GM06990 (cell line): ENCODE data around the gene CTAG1A.
"Not testable (repeated sequence)": the region's sequence is repeated elsewhere in the genome, so short reads cannot be mapped to it uniquely, and the experiment has no call there.

Source experiments
- DNase-seq: peaks from one replicate; pipeline ENCODE4 v3.0.0-alpha.2; 2011; ENCODE audit not compliant: insufficient read length; ENCODE audit errors: extremely low read depth
- H3K27me3 ChIP-seq: replicated peaks from 2 replicates; pipeline ENCODE4 v1.6.0; 2011; ENCODE audit warnings: low read length; ENCODE audit not compliant: control insufficient read depth, insufficient read depth
- H3K36me3 ChIP-seq: 2 replicates; pipeline ENCODE4 v1.5.1; 2011; ENCODE audit warnings: low read length; ENCODE audit not compliant: control insufficient read depth, insufficient read depth
- H3K4me3 ChIP-seq: replicated peaks from 2 replicates; pipeline ENCODE4 v1.5.1; 2011; ENCODE audit warnings: low read depth, mild to moderate bottlenecking, control low read depth, low read length

Gene CTAG1A

DNA sequence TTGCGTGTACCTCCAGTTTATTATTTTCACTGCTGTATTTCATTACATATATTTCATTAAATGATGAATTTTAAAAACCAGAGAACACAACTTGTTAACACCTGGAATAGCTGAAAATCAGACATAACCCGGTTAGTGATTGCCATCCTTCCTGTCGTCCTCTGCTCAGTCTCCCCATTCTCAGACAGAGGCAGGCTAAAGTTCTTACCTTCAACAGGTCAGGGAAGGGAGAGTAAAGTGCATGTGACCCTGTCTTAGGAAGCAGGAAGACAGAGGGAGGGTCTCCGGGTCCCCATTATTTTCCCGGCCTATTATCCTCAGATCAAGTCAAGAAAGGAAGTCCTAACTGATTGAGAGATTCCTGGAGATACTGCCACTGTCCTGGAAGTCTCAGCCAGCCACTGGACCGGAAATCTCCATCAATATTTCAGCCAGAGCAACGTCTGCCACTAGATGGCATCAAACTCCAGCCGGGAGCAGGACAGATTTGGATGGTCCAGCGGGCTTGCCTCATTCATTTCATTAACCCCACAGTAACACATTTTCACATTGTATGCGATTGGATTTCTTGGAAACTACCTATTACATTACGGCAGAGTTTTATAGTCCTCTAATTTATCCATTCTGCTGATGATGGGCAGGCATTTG is 36.0 kb downstream of the CTAG1A start:
- not testable (repeated sequence) for H3K27me3 ChIP-seq, H3K4me3 ChIP-seq, DNase-seq, H3K36me3 ChIP-seq

GRCh38 chrX:154628960-154629359 is 44.0 kb downstream of the CTAG1A start:
- H3K36me3 ChIP-seq, H3K27me3 ChIP-seq: not testable (repeated sequence)

GRCh38 chrX:154630949-154631348 is 46.0 kb downstream of the CTAG1A start:
- not testable (repeated sequence) for H3K4me3 ChIP-seq, H3K27me3 ChIP-seq, DNase-seq, H3K36me3 ChIP-seq

More at GRCh38 chrX:154628960-154629359, 44.0 kb downstream of the CTAG1A start:
- not testable (repeated sequence) for DNase-seq, H3K4me3 ChIP-seq

DNA sequence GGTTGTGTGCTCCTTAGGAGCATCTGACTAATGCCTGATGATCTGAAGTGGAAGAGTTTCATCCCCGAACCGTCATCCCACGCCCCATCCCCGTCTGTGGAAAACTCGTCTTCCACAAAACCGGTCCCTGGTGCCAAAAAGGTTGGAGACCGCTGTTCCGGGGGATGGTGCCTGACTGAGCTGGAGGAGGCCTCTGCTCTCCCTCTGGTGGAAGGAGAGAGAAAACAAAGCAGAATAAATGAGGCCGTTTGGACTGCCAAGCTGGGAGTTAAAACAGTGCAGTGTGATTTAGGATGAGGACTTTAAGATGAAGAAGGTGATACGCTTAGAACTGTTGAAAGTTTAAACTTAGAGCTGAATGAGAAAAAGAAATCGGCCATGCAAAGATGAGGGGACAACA is 48.7 kb downstream of the CTAG1A start:
- DNase-seq: not testable (repeated sequence)

More for the DNA sequence above, 48.7 kb downstream of the CTAG1A start:
- H3K27me3 ChIP-seq, H3K36me3 ChIP-seq, H3K4me3 ChIP-seq: not testable (repeated sequence)
